Neural cell (in vitro differentiated cells): Measurements from ENCODE around the gene NDFIP1.

Experiments used
- EP300 ChIP-seq: fragments of 450-650 bp; conservative IDR thresholded peaks from 2 replicates; pipeline ENCODE4 v1.6.1; 2014; ENCODE audit warnings: antibody characterized with exemption, mild to moderate bottlenecking, moderate library complexity; ENCODE audit not compliant: poor library complexity, severe bottlenecking
- EZH2 ChIP-seq: fragments of 200-600, 300-800 bp; shearing (Covaris generic), sonication (generic); IDR thresholded peaks from 2 replicates; pipeline ENCODE4 v1.6.1; 2014; ENCODE audit warnings: antibody characterized with exemption, low read length, borderline replicate concordance, mild to moderate bottlenecking; ENCODE audit not compliant: insufficient read depth, poor library complexity, severe bottlenecking
- POLR2AphosphoS5 ChIP-seq: IDR thresholded peaks from 2 replicates; pipeline ENCODE4 v1.6.1; 2012
- RAD21 ChIP-seq: fragments of 450-650 bp; conservative IDR thresholded peaks from 2 replicates; pipeline ENCODE4 v1.6.1; 2014; ENCODE audit warnings: antibody characterized with exemption, mild to moderate bottlenecking, moderate library complexity
- REST ChIP-seq: IDR thresholded peaks from 2 replicates; pipeline ENCODE4 v1.6.1; 2012; ENCODE audit warnings: borderline replicate concordance
- SMC3 ChIP-seq: fragments of 450-650 bp; conservative IDR thresholded peaks from 2 replicates; pipeline ENCODE4 v1.6.1; 2014; ENCODE audit warnings: antibody characterized with exemption, mild to moderate bottlenecking, moderate library complexity; ENCODE audit not compliant: poor library complexity
- TAF1 ChIP-seq: IDR thresholded peaks from 2 replicates; pipeline ENCODE4 v1.6.1; 2012; ENCODE audit warnings: low read depth
- TF ChIP-seq, protein P1 (sequence below): fragments of 450-650 bp; IDR thresholded peaks from 2 replicates; pipeline ENCODE4 v1.5.1; 2014; ENCODE audit warnings: antibody characterized with exemption, mild to moderate bottlenecking, moderate library complexity; ENCODE audit not compliant: poor library complexity, severe bottlenecking

- TF ChIP-seq, protein P1, sequence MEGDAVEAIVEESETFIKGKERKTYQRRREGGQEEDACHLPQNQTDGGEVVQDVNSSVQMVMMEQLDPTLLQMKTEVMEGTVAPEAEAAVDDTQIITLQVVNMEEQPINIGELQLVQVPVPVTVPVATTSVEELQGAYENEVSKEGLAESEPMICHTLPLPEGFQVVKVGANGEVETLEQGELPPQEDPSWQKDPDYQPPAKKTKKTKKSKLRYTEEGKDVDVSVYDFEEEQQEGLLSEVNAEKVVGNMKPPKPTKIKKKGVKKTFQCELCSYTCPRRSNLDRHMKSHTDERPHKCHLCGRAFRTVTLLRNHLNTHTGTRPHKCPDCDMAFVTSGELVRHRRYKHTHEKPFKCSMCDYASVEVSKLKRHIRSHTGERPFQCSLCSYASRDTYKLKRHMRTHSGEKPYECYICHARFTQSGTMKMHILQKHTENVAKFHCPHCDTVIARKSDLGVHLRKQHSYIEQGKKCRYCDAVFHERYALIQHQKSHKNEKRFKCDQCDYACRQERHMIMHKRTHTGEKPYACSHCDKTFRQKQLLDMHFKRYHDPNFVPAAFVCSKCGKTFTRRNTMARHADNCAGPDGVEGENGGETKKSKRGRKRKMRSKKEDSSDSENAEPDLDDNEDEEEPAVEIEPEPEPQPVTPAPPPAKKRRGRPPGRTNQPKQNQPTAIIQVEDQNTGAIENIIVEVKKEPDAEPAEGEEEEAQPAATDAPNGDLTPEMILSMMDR = no peak
- no peak for TF ChIP-seq POLR2AphosphoS5
- no peak for TF ChIP-seq EP300
- TF ChIP-seq EZH2 = no peak
- no peak for TF ChIP-seq TAF1
- no peak for TF ChIP-seq REST
- no peak for TF ChIP-seq SMC3
- TF ChIP-seq RAD21 = no peak
These were observed 66.5 kb downstream of the NDFIP1 start for GRCh38 chr5:142175039-142175438.
